ENCODE measurements around the gene ZNF44. TPM values are rescaled to one million over a fixed set of nuclear protein-coding genes. Genes with fewer than 3 reads are reported as not detected.

Gene ZNF44
- polyA plus RNA-seq, 3 donors from 2014 or later: 18.6 to 39.5 (median 19.1) TPM

GRCh38 chr19:12237143-12237839 lies 57.4 kb downstream of the ZNF44 start:
- H3K4me1 Mint-ChIP-seq: peaks cover 0 to 5% of the 10 kb centered on the region in 2 donors
- H3K36me3 Mint-ChIP-seq: peaks cover 36 to 57% (median 44%) of the 10 kb centered on the region in 3 donors
- peaks cover 0 to 22% (median under 1%) of the 10 kb centered on the region in 6 donors for H3K9me3 Mint-ChIP-seq
- H3K27me3 Mint-ChIP-seq (ENCODE audit: low read depth in 3 of 3): no peaks in the 10 kb centered on the region
- DNase-seq: no peak
- H3K4me3 Mint-ChIP-seq: no peak overlapping the region
- no peak overlapping the region for H3K27ac Mint-ChIP-seq

- Mint-ChIP-seq H3K36me3 (peaks cover 41 to 62% (median 53%) of the 10 kb centered on the region in 3 donors), H3K27ac (no peak overlapping the region)
Measured at GRCh38 chr19:12232961-12233360, 61.7 kb downstream of the ZNF44 start.

GRCh38 chr19:12230751-12231733 lies 63.6 kb downstream of the ZNF44 start:
- peaks cover 0 to 16% (median 0%) of the 10 kb centered on the region in 6 donors for H3K9me3 Mint-ChIP-seq
- H3K4me3 Mint-ChIP-seq: no peak overlapping the region
- no peak for DNase-seq
- H3K27me3 Mint-ChIP-seq (ENCODE audit: low read depth in 3 of 3): no peaks in the 10 kb centered on the region
- H3K27ac Mint-ChIP-seq: peak overlapping the region in 1 of 6 donors; percentile 39
- H3K4me1 Mint-ChIP-seq: peaks cover 0 to 4% of the 10 kb centered on the region in 2 donors
- H3K36me3 Mint-ChIP-seq: peaks cover 35 to 54% (median 50%) of the 10 kb centered on the region in 3 donors

More at GRCh38 chr19:12232961-12233360, 61.7 kb downstream of the ZNF44 start:
- H3K9me3 Mint-ChIP-seq: peaks cover 0 to 16% (median 0%) of the 10 kb centered on the region in 6 donors
- DNase-seq: no peak
- H3K27me3 Mint-ChIP-seq (ENCODE audit: low read depth in 3 of 3): no peaks in the 10 kb centered on the region
- no peak overlapping the region for H3K4me3 Mint-ChIP-seq
- H3K4me1 Mint-ChIP-seq: peaks cover 0 to 4% of the 10 kb centered on the region in 2 donors

- Mint-ChIP-seq H3K9me3 (peaks cover 0 to 11% (median 0%) of the 10 kb centered on the region in 6 donors), H3K4me1 (peaks cover 0 to 4% of the 10 kb centered on the region in 2 donors), H3K27ac (peak overlapping the region in 2 of 6 donors; percentile 13 to 61), H3K27me3 (ENCODE audit: low read depth in 3 of 3) (no peaks in the 10 kb centered on the region), H3K4me3 (no peak overlapping the region), H3K36me3 (peaks cover 33 to 55% (median 50%) of the 10 kb centered on the region in 3 donors)
- DNase-seq: no peak
Measured at GRCh38 chr19:12229990-12230389, 64.7 kb downstream of the ZNF44 start.

GRCh38 chr19:12224676-12225075 lies 70.0 kb downstream of the ZNF44 start:
- DNase-seq: no peak
- Mint-ChIP-seq H3K9me3 (peaks cover 0 to 3% (median 2%) of the 10 kb centered on the region in 6 donors), H3K36me3 (peaks cover 10 to 22% (median 16%) of the 10 kb centered on the region in 3 donors), H3K27me3 (ENCODE audit: low read depth in 3 of 3) (no peaks in the 10 kb centered on the region), H3K4me3 (no peak overlapping the region), H3K27ac (peak overlapping the region in 1 of 6 donors; percentile 73), H3K4me1 (peaks cover 3 to 4% of the 10 kb centered on the region in 2 donors)

GRCh38 chr19:12222980-12223630 lies 71.6 kb downstream of the ZNF44 start:
- Mint-ChIP-seq H3K4me3 (no peak overlapping the region), H3K27ac (peak overlapping the region in 2 of 6 donors; percentile 26 to 43), H3K4me1 (peaks cover 3 to 4% of the 10 kb centered on the region in 2 donors), H3K36me3 (peaks cover 14 to 24% (median 20%) of the 10 kb centered on the region in 3 donors), H3K9me3 (peaks cover 7 to 17% (median 12%) of the 10 kb centered on the region in 6 donors), H3K27me3 (ENCODE audit: low read depth in 3 of 3) (no peaks in the 10 kb centered on the region)
- DNase-seq: no peak

Other genes with a start within 250 kb of the ZNF44 start
- not detected for gene ZNF878, start 241.9 kb downstream of the ZNF44 start, polyA plus RNA-seq
- gene ZNF844, start 230.2 kb downstream of the ZNF44 start, polyA plus RNA-seq: 1 to 10 TPM in 2 of 3 donors, under 1 TPM in 1; 0.13 to 2.8 (median 2.6) TPM
- gene ZNF20, start 154.5 kb downstream of the ZNF44 start, polyA plus RNA-seq: 1 to 10 TPM; 2.2 to 4.1 (median 2.4) TPM
- 1 to 10 TPM in 1 of 3 donors, under 1 TPM in 1, not detected in 1; 0.51 to 3.6 TPM for gene ZNF625, start 138.1 kb downstream of the ZNF44 start, polyA plus RNA-seq
- 10 to 100 TPM; 15.1 to 20.1 (median 18.6) TPM for gene ZNF136, start 131.8 kb downstream of the ZNF44 start, polyA plus RNA-seq
- gene ZNF563, start 38.8 kb upstream of the ZNF44 start, polyA plus RNA-seq: 1 to 10 TPM; 1.0 to 5.3 (median 1.2) TPM
- 1 to 10 TPM in 2 of 3 donors, under 1 TPM in 1; 0.46 to 2.4 (median 1.4) TPM for gene ZNF442, start 70.8 kb upstream of the ZNF44 start, polyA plus RNA-seq
- gene ZNF799, start 106.4 kb upstream of the ZNF44 start, polyA plus RNA-seq: 1 to 10 TPM; 4.5 to 9.1 (median 4.7) TPM
- 1 to 10 TPM in 2 of 3 donors, not detected in 1; 1.9 to 3.0 TPM for gene ZNF443, start 146.1 kb upstream of the ZNF44 start, polyA plus RNA-seq
- gene ZNF709, start 189.9 kb upstream of the ZNF44 start, polyA plus RNA-seq: 1 to 10 TPM; 1.1 to 2.6 (median 2.3) TPM

Data from immature natural killer cell (primary cell).